ENCODE measurements around the gene CRTC3. TPM values are rescaled to one million over a fixed set of nuclear protein-coding genes. Genes with fewer than 3 reads are reported as not detected.

The CRTC3 gene
- total RNA-seq, 1 experiment from 2014 or later = 17.5 TPM

GRCh38 chr15:90690585-90690984 lies 160.9 kb downstream of the CRTC3 start:
- BruUV-seq (replicated peaks) = no TSS peak
- H3K4me3 Mint-ChIP-seq (ENCODE audit: low read depth, unreplicated experiment) = no peak overlapping the region
- peaks cover 4% of the 10 kb centered on the region for H3K27me3 Mint-ChIP-seq (ENCODE audit: unreplicated experiment)
- CTCF ChIA-PET = no interaction called here
- no peak for DNase-seq
- intact Hi-C loops (cut with micrococcal nuclease; ENCODE audit: unreplicated experiment) = no loop called here
- H3K36me3 Mint-ChIP-seq (ENCODE audit: insufficient read depth, unreplicated experiment) = no peaks in the 10 kb centered on the region
- TF ChIP-seq CTCF (IDR thresholded peaks at IDR 0.05; ENCODE audit: unreplicated experiment) = no peak
- no peaks in the 10 kb centered on the region for H3K9me3 Mint-ChIP-seq (ENCODE audit: low read depth, unreplicated experiment)
- H3K4me1 Mint-ChIP-seq (ENCODE audit: low read depth, unreplicated experiment) = no peaks in the 10 kb centered on the region
- no peak overlapping the region for H3K27ac Mint-ChIP-seq (ENCODE audit: unreplicated experiment)

GRCh38 chr15:90691369-90691768 lies 161.6 kb downstream of the CRTC3 start:
- Mint-ChIP-seq H3K27ac (ENCODE audit: unreplicated experiment) (no peak overlapping the region), H3K36me3 (ENCODE audit: insufficient read depth, unreplicated experiment) (no peaks in the 10 kb centered on the region), H3K4me1 (ENCODE audit: low read depth, unreplicated experiment) (no peaks in the 10 kb centered on the region), H3K4me3 (ENCODE audit: low read depth, unreplicated experiment) (no peak overlapping the region), H3K27me3 (ENCODE audit: unreplicated experiment) (no peaks in the 10 kb centered on the region), H3K9me3 (ENCODE audit: low read depth, unreplicated experiment) (no peaks in the 10 kb centered on the region)
- no TSS peak for BruUV-seq (replicated peaks)
- CTCF ChIA-PET = interaction anchor here (0.5 to 0.8 kb wide), 2 partner anchors 37 to 43 kb away, joined by 3 to 4 read pairs; no protein-coding TSS in a partner anchor
- intact Hi-C loops (cut with micrococcal nuclease; ENCODE audit: unreplicated experiment) = no loop called here
- no peak for DNase-seq
- TF ChIP-seq CTCF (IDR thresholded peaks at IDR 0.05; ENCODE audit: unreplicated experiment) = no peak

GRCh38 chr15:90691982-90692773 lies 162.5 kb downstream of the CRTC3 start:
- no peak for TF ChIP-seq CTCF (IDR thresholded peaks at IDR 0.05; ENCODE audit: unreplicated experiment)
- Mint-ChIP-seq H3K27ac (ENCODE audit: unreplicated experiment) (no peak overlapping the region), H3K4me1 (ENCODE audit: low read depth, unreplicated experiment) (no peaks in the 10 kb centered on the region), H3K27me3 (ENCODE audit: unreplicated experiment) (no peaks in the 10 kb centered on the region), H3K9me3 (ENCODE audit: low read depth, unreplicated experiment) (no peaks in the 10 kb centered on the region), H3K36me3 (ENCODE audit: insufficient read depth, unreplicated experiment) (no peaks in the 10 kb centered on the region), H3K4me3 (ENCODE audit: low read depth, unreplicated experiment) (no peak overlapping the region)
- CTCF ChIA-PET = interaction anchor here (0.5 to 0.6 kb wide), 3 partner anchors 38 to 619 kb away, joined by 3 to 5 read pairs (median 4); no protein-coding TSS in a partner anchor
- BruUV-seq (replicated peaks) = no TSS peak
- no peak for DNase-seq
- intact Hi-C loops (cut with micrococcal nuclease; ENCODE audit: unreplicated experiment) = no loop called here

Other genes with a start within 250 kb of the CRTC3 start
- gene ZNF774, start 177.6 kb upstream of the CRTC3 start, total RNA-seq (2022) = 6.2 and 10.4 TPM in 2 replicates
- 193 and 206 TPM in 2 replicates for gene IQGAP1, start 141.7 kb upstream of the CRTC3 start, total RNA-seq (2022)
- 26.7 and 31.8 TPM in 2 replicates for gene BLM, start 187.4 kb downstream of the CRTC3 start, total RNA-seq (2022)

Data from Calu3 (cell line).